A549 (cell line): Measurements from ENCODE around the gene KIF5C.

Experiments
- CEBPB ChIP-seq, 2 experiments: fragments of >200 bp in 1 of 2; sonication (Bioruptor Twin) in 1 of 2; formaldehyde crosslinking in 1 of 2; IDR thresholded peaks; 2 replicates each; pipeline ENCODE4 v1.6.1; 2012 to 2016
- CHD2 ChIP-seq: fragments of 150-350 bp; IDR thresholded peaks from 2 replicates; pipeline ENCODE4 v1.6.1; 2014; ENCODE audit warnings: low read length; ENCODE audit not compliant: partially characterized antibody
- CTCF ChIP-seq: fragments of >200 bp; sonication (Bioruptor Twin); formaldehyde crosslinking; IDR thresholded peaks from 3 replicates; pipeline ENCODE4 v1.5.1; 2016
- EP300 ChIP-seq, 2 experiments: fragments of >200 bp; sonication (Bioruptor Twin); formaldehyde crosslinking; IDR thresholded peaks; 2 replicates in 1 of 2; 3 replicates in 1 of 2; pipeline ENCODE4 v1.6.1; 2016 to 2017
- MAFK ChIP-seq: fragments of 450-650 bp; IDR thresholded peaks from 2 replicates; pipeline ENCODE4 v1.6.1; 2014; ENCODE audit not compliant: partially characterized antibody
- MYC ChIP-seq: IDR thresholded peaks from 2 replicates; pipeline ENCODE4 v1.6.1; 2012; ENCODE audit warnings: mild to moderate bottlenecking, inconsistent platforms, low read length, improper control_type of control experiment, borderline replicate concordance
- PBX3 ChIP-seq: IDR thresholded peaks from 2 replicates; pipeline ENCODE4 v1.6.1; 2012
- PHF8 ChIP-seq: fragments of 200-600 bp; sonication (generic); IDR thresholded peaks from 2 replicates; pipeline ENCODE4 v1.6.1; 2016; ENCODE audit warnings: low read depth, mild to moderate bottlenecking, antibody characterized with exemption, moderate library complexity, borderline replicate concordance
- POLR2A ChIP-seq: IDR thresholded peaks from 2 replicates; pipeline ENCODE4 v1.6.1; 2012; ENCODE audit warnings: mild to moderate bottlenecking, low read length
- RFX5 ChIP-seq: fragments of 450-650 bp; IDR thresholded peaks from 2 replicates; pipeline ENCODE4 v1.7.1; 2014; ENCODE audit warnings: antibody characterized with exemption, mild to moderate bottlenecking, moderate library complexity
- SMC3 ChIP-seq: fragments of >200 bp; sonication (Bioruptor Twin); formaldehyde crosslinking; IDR thresholded peaks from 3 replicates; pipeline ENCODE4 v1.6.1; 2018; ENCODE audit warnings: inconsistent platforms

- no peak for TF ChIP-seq CEBPB (IDR thresholded peaks at IDR 0.05)
- TF ChIP-seq PHF8: no peak
- TF ChIP-seq MAFK: no peak
- no peak for TF ChIP-seq MYC
- TF ChIP-seq CHD2: no peak
- no peak for TF ChIP-seq PBX3
- no peak for TF ChIP-seq SMC3
- no peak for TF ChIP-seq RFX5
- no peak for TF ChIP-seq CTCF
- TF ChIP-seq POLR2A: no peak
- TF ChIP-seq EP300 (IDR thresholded peaks at IDR 0.05): no peak
Observed at GRCh38 chr2:148880636-148881035, 5.6 kb downstream of the KIF5C start.
